GM23338 (cell line): Measurements from ENCODE around the gene CLN6.

Source experiments
- CTCF ChIP-seq, 2 experiments: fragments of 200-600 bp in 1 of 2; sonication (generic) in 1 of 2; conservative IDR thresholded peaks; 2 replicates each; pipeline versions ENCODE4 v1.5.1 to v1.6.1; 2016 to 2017; ENCODE audit warnings: antibody characterized with exemption in 2 of 2, low read depth in 2 of 2, mild to moderate bottlenecking in 2 of 2, moderate library complexity in 1 of 2
- POLR2AphosphoS5 ChIP-seq: IDR thresholded peaks from 2 replicates; pipeline ENCODE4 v1.6.1; 2016; ENCODE audit warnings: antibody characterized with exemption, low read depth

GRCh38 chr15:68201153-68201878 is 28.2 kb downstream of the CLN6 start:
- no peak for TF ChIP-seq POLR2AphosphoS5
- TF ChIP-seq CTCF (conservative IDR thresholded peaks at IDR 0.05; ENCODE audit: low read depth in 2 of 2), result no peak
